ENCODE data around the gene C10orf143. TPM values are rescaled to one million over a fixed set of nuclear protein-coding genes. Genes with fewer than 3 reads are reported as not detected.

C10orf143 gene
- total RNA-seq, 1 donor = 2.0 TPM

- DNase-seq (ENCODE audit: low read depth) = no peak
- H3K4me3 ChIP-seq (ENCODE audit: low read depth, low read length) = no peak overlapping the region
- no peak for TF ChIP-seq CTCF (IDR thresholded peaks at IDR 0.05; ENCODE audit: insufficient read depth, low read length)
Observed at GRCh38 chr10:130047336-130047735, 63.3 kb downstream of the C10orf143 start.

DNA sequence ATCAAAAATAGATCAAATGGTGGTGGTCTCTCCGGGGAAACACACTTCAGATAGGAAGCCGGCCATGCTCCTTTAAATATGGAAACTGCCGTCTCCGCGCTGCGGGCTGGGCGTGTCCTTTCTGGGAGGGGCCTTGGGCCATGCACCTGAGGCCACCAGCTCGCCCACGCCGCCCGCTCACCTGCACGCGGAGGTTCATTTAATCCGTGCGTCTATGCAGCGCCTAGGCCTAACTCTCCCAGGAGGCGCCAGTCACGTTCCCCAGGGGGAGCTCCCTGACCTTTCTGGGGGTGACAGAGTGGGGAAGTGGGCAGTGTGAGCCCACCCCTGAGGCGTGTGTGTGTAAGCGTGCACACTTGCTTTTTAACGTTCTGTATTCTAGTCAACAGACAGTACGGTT is 64.0 kb downstream of the C10orf143 start:
- DNase-seq (ENCODE audit: low read depth) = no peak
- no peak overlapping the region for H3K4me3 ChIP-seq (ENCODE audit: low read depth, low read length)
- no peak for TF ChIP-seq CTCF (IDR thresholded peaks at IDR 0.05; ENCODE audit: insufficient read depth, low read length)

GRCh38 chr10:130045801-130046321 is 64.8 kb downstream of the C10orf143 start:
- no peak for TF ChIP-seq CTCF (IDR thresholded peaks at IDR 0.05; ENCODE audit: insufficient read depth, low read length)
- DNase-seq (ENCODE audit: low read depth) = no peak

DNA sequence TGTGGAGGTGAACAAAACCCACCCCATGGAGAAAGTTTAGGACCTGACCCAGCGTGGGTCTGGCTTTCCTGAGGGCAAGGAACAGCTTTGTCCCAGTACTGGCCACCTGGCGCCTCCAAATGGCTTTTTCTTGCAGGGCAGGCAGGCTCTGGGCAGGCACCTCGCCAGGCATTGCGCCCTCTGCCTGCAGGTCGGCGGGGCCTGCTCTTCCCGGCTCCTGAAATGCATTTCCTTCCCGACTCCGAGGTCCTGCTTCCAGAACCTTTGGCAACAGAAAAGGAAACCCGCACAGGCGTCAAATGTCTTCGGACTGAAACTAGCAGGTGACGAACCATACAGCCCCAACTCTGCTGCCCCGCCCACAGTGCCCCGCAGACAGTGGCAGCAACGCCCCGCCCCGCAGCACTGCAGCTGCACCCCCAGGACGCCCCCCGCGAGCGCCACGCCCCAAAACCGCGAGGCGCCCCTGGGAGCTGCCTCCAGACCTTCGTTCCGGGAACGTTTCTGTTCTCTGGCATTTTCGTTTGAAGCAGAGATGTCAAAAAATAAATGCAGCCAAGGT is 65.5 kb downstream of the C10orf143 start:
- peak; percentile 43 for DNase-seq (ENCODE audit: low read depth)

More at GRCh38 chr10:130045801-130046321, 64.8 kb downstream of the C10orf143 start:
- no peak overlapping the region for H3K4me3 ChIP-seq (ENCODE audit: low read depth, low read length)

DNA sequence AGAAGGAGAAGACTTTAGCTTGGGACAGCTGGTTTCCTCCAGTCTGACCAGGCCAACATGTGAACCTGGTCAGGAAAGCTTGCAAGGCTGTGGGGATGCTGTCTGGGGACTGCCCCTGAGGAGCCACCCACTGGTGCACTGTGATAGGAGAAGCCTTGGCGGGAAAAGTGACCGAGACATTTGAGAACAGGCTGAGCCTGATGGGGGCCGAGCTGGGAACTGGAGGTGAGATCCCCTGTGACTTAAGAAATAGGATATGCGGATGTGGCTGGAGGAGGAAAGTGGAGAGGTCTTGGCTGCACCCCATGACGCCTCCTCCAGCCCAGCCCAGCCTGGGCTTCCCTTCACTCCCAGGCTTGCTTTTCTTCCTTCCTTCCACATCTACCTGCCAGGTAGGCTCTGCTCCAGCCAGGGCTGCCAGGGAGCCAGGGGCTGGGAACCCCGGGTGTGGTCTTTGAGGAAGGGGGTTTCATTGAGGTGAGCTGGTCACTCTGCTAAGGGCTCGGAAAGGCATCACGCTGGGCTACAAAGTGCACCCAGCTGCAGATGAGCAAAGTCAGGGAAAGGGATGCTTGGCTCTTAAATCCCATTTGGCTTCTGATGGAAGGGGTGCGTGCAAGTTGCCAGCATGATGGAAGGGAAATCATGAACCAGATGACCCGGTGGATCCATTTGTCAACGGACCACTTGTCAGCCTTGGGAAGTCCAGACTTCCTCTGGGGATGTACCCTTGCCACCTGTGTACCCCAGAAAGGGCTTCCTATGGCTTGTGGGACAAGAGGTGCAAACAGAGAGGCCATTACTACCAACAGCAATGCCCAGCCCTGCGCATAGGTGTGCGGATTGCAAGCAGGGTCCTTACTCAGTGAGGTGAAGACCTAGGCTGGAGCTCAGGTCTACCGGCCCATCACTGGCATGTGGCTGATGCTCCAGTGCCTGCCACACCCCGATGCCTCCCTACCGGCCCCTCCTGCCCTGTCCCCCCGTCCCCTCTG is 66.3 kb downstream of the C10orf143 start:
- H3K4me3 ChIP-seq (ENCODE audit: low read depth, low read length) = no peak overlapping the region
- TF ChIP-seq CTCF (IDR thresholded peaks at IDR 0.05; ENCODE audit: insufficient read depth, low read length) = no peak
- no peak for DNase-seq (ENCODE audit: low read depth)

More for the DNA sequence above, 65.5 kb downstream of the C10orf143 start:
- peak; percentile 52 for TF ChIP-seq CTCF (IDR thresholded peaks at IDR 0.05; ENCODE audit: insufficient read depth, low read length)
- H3K4me3 ChIP-seq (ENCODE audit: low read depth, low read length) = no peak overlapping the region

DNA sequence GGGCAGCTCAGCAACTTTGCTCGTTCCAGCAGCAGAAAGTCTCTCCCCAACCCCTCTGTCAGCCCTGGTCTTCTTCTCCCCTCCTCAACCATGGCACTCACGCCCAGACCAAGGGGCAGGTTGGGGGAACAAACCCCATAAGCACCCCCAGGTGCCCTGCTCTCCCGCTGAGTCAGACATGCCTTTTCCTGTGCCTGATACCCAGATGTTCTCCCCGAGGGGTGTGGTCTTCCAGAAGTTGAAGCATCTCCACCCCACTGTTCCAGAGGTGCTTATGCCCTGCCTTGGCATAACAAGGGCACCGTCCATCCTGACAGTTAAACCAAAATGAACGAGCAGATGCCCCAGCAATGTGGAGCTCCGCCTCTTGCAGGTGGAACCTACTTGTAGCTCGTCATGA is 67.1 kb downstream of the C10orf143 start:
- no peak for DNase-seq (ENCODE audit: low read depth)
- H3K4me3 ChIP-seq (ENCODE audit: low read depth, low read length) = no peak overlapping the region
- TF ChIP-seq CTCF (IDR thresholded peaks at IDR 0.05; ENCODE audit: insufficient read depth, low read length) = no peak

All from fibroblast of the aortic adventitia (primary cell).